Activated naive CD4-positive, alpha-beta T cell treated with Interleukin-2 at 50 U/mL for 16 hours (primary cell): ENCODE measurements around the gene MAP1LC3B.
"Not testable (repeated sequence)": the region's sequence is repeated elsewhere in the genome, so short reads cannot be mapped to it uniquely, and the experiment has no call there.

ENCODE experiments used
- DNase-seq: peaks from one replicate; pipeline ENCODE4 v3.0.0-alpha.2; 2020

Gene MAP1LC3B

GRCh38 chr16:87361916-87362619, 30.1 kb upstream of the MAP1LC3B start:
- no peak for DNase-seq

GRCh38 chr16:87362828-87363559, 29.1 kb upstream of the MAP1LC3B start:
- not testable (repeated sequence) for DNase-seq

GRCh38 chr16:87363771-87364455, 28.2 kb upstream of the MAP1LC3B start:
- no peak for DNase-seq

- DNase-seq, result no peak
Observed at GRCh38 chr16:87365021-87365713, 27.0 kb upstream of the MAP1LC3B start.

GRCh38 chr16:87366288-87366687, 25.8 kb upstream of the MAP1LC3B start:
- no peak for DNase-seq

GRCh38 chr16:87366930-87367329, 25.2 kb upstream of the MAP1LC3B start:
- no peak for DNase-seq

- no peak for DNase-seq
Observed at GRCh38 chr16:87367529-87367928, 24.6 kb upstream of the MAP1LC3B start.

- no peak for DNase-seq
Observed at GRCh38 chr16:87368029-87368770, 23.9 kb upstream of the MAP1LC3B start.

- no peak for DNase-seq
Observed at GRCh38 chr16:87369117-87369765, 22.9 kb upstream of the MAP1LC3B start.

GRCh38 chr16:87369796-87370719, 22.1 kb upstream of the MAP1LC3B start:
- DNase-seq, result no peak

GRCh38 chr16:87371261-87371866, 20.8 kb upstream of the MAP1LC3B start:
- no peak for DNase-seq

- no peak for DNase-seq
Observed at GRCh38 chr16:87372305-87372704, 19.8 kb upstream of the MAP1LC3B start.

GRCh38 chr16:87374313-87374712, 17.8 kb upstream of the MAP1LC3B start:
- DNase-seq, result no peak

GRCh38 chr16:87375426-87376135, 16.6 kb upstream of the MAP1LC3B start:
- DNase-seq, result no peak

GRCh38 chr16:87376660-87377059, 15.5 kb upstream of the MAP1LC3B start:
- no peak for DNase-seq

GRCh38 chr16:87379312-87379752, 12.8 kb upstream of the MAP1LC3B start:
- DNase-seq, result not testable (repeated sequence)

- peak; percentile 8 for DNase-seq
Observed at GRCh38 chr16:87380403-87380802, 11.7 kb upstream of the MAP1LC3B start.

GRCh38 chr16:87380881-87381280, 11.3 kb upstream of the MAP1LC3B start:
- DNase-seq, result no peak

- no peak for DNase-seq
Observed at GRCh38 chr16:87382023-87382785, 9.9 kb upstream of the MAP1LC3B start.
